GM10266 (cell line): Measurements from ENCODE around the gene SFMBT2.
"Not testable (repeated sequence)": the region's sequence is repeated elsewhere in the genome, so short reads cannot be mapped to it uniquely, and the experiment has no call there.

Source experiments
- DNase-seq: peaks from one replicate; pipeline ENCODE4 v3.0.0; 2012; ENCODE audit errors: extremely low spot score
- CTCF ChIP-seq: IDR thresholded peaks from 2 replicates; pipeline ENCODE4 v1.5.1; 2012; ENCODE audit warnings: mild to moderate bottlenecking, low read depth; ENCODE audit not compliant: control insufficient read depth, insufficient read depth; ENCODE audit errors: missing control alignments

SFMBT2 gene

GRCh38 chr10:7389346-7389745, 21.5 kb downstream of the SFMBT2 start:
- TF ChIP-seq CTCF: no peak
- DNase-seq: no peak

- TF ChIP-seq CTCF: no peak
- DNase-seq: no peak
These were observed 22.2 kb downstream of the SFMBT2 start for GRCh38 chr10:7388602-7389001.

DNA sequence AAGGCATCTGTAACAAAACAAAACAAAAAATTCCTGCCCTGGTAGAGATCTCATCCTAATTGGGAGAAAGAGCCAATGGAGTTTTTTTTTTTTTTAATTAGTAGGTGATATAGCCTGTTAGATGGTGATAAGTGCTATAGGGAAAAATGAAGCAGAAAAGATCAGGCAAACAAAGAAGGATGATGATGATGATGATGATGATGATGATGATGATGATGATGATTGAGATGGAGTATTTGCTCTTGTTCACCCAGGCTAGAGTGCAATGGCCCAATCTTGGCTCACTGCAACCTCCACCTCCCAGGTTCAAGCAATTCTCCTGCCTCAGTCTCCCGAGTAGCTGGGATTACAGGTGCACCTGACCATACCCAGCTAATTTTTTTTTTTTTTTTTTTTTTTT, 22.7 kb downstream of the SFMBT2 start:
- DNase-seq: not testable (repeated sequence)

DNA sequence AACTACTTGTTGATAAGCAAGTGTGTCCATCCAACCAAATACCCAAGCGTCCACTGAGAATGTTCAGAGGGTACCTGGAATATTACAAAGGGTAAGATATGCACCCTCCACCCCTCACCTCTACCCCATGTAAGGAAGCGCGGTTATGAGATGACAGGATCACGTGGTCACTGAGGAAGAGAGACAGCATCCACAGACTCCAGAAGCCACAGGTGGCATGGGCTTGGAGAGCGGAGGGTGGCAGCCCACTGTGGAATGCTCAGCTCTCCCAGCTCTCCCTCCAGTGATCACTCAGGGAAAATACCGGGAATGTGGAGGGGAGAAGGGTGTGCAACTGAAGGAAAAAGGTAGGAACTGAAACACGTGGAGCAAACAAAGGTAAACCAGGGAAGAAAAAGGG, 25.7 kb downstream of the SFMBT2 start:
- TF ChIP-seq CTCF: no peak
- no peak for DNase-seq

DNA sequence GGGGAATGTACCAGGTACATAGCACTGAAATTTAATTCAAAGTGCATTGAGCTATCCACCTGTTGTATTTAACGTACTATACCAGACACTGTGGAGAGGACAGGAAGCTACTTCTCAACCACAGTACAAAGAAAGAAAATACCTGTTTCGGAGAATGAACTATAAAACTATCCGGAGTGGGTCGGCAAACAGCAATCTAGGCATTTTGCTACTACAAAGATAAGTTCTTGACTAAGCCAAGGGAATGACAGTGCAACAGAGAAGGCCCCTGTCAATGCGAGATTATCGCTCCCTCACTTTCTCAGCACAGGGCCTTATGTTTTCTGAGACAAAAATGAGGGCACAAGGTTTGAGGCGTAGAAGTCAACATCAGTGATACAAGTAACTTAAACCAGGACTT, 27.4 kb downstream of the SFMBT2 start:
- DNase-seq: no peak
- TF ChIP-seq CTCF: no peak

DNA sequence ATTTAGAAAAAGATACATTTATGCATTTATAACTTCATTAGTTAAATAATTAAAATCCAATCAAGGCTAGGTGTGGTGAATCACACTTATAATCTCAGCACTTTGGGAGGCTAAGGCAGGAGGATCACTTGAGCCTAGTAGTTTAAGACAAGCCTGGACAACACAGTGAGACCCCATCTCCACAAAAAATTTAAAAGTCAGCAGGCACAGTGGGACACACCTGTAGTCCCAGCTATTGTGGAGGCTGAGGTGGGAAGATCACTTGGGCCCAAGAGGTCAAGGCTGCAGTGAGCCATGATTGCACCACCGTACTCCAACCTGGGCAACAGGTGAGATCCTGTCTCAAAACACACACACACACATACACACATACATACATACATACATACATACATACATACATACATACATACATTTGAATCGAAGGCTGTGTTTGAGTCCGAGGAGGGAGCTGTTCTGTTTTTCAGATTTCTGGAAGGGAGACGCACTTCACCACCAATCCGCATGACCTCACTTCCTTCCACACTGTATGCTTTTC, 30.1 kb downstream of the SFMBT2 start:
- no peak for TF ChIP-seq CTCF
- DNase-seq: no peak

DNA sequence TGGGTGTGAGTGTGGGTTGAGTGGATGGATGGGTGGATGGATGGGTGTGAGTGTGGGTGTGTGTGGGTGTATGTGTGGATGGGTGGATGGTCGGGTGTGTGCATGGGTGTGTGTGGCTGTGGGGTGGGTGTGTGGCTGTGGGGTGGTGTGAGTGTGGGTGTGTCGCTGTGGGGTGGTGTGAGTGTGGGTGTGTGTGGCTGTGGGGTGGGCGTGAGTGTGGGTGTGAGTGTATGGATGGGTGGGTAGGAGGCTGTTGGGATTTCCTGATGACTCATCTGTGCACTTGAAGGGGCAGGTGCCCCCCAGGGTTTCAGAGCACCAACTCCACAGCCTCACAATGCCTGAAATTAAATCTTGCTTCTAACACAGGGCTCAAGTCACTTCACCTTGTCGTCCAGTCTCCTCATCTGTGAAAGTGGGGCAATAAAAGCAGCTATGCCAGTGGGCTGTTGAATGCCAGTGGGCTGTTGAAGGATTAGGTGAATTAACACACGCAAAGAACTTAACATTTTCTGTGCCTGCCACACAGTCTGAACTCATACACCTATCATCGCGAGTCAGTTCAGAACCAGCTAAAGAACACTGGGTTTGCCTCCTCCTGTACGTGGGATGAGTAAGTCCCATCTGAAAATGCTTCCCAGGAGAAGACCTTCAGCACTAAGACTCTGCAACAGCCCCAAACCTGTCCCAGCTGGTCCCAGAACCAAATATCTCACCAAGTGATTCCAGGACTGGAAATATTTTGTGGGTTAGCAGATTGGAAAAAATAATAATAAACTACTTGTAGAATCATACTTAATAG, 32.0 kb downstream of the SFMBT2 start:
- no peak for DNase-seq
- no peak for TF ChIP-seq CTCF
